Activated naive CD8-positive, alpha-beta T cell treated with anti-CD3 and anti-CD28 coated beads for 36 hours (primary cell): ENCODE data around the gene IDI2. TPM values are rescaled to one million over a fixed set of nuclear protein-coding genes. Genes with fewer than 3 reads are reported as not detected.
A peak's percentile ranks its signal among the peaks of the same experiment; 100 is the strongest.

Experiments used
- DNase-seq: peaks from one replicate; pipeline ENCODE4 v3.0.0; 2021
- H3K27ac Mint-ChIP-seq: one replicate; pipeline ENCODE4 v1.8.0; 2022; ENCODE audit warnings: mild to moderate bottlenecking, moderate library complexity, mixed read lengths
- H3K27me3 Mint-ChIP-seq: one replicate; pipeline ENCODE4 v1.8.0; 2022; ENCODE audit warnings: mild to moderate bottlenecking, mixed read lengths
- H3K36me3 Mint-ChIP-seq: one replicate; pipeline ENCODE4 v1.8.0; 2021; ENCODE audit warnings: mild to moderate bottlenecking, mixed read lengths
- H3K4me1 Mint-ChIP-seq: one replicate; pipeline ENCODE4 v1.8.0; 2021; ENCODE audit warnings: mixed read lengths
- H3K4me3 Mint-ChIP-seq: one replicate; pipeline ENCODE4 v1.8.0; 2022; ENCODE audit warnings: mild to moderate bottlenecking, moderate library complexity, mixed read lengths
- H3K9me3 Mint-ChIP-seq: one replicate; pipeline ENCODE4 v1.8.0; 2022; ENCODE audit warnings: mixed read lengths
- total RNA-seq, 2 experiments: library from RNA; stranded (reverse); gene quantifications; one replicate each; pipeline ENCODE4 v1.2.3, GENCODE V29; 2021

Gene IDI2
- total RNA-seq, 2 experiments from 2014 or later, result not detected

DNA sequence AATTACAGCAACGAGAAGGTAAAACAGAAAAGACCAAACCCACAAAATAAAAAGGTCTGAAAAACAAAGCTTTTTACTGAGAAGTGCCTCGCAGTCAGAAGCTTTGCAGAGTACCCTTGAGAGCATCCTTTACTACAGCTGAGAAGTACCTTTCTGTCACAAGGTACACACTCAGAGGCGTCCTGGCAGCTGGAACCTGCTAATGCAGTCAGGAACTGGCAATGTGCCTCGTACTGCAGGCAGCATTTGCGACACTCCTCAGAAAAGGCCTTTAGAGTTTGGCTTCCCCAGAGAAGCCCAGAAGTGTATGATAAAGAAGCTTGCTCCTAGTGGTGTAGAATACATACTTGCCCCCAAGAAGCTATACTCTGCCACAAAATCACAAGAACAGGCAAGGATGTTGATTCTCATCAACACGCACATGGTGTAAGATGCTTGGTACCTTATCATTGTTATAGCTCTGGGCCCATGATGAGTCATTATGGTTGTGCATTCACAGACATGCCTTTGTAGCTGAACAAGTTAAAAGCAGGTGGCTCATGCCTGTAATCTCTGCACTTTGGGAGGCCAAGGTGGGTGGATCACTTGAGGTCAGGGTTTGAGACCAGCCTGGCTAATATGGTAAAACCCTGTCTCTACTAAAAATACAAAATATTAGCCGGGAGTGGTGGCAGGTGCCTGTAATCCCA is 39.4 kb downstream of the IDI2 start:
- Mint-ChIP-seq H3K9me3 (no peaks in the 10 kb centered on the region), H3K4me3 (peak overlapping the region; percentile 93), H3K27me3 (no peaks in the 10 kb centered on the region), H3K4me1 (peaks cover 26% of the 10 kb centered on the region), H3K36me3 (peaks cover 31% of the 10 kb centered on the region), H3K27ac (no peak overlapping the region)
- no peak for DNase-seq

GRCh38 chr10:985361-985760 is 40.3 kb downstream of the IDI2 start:
- Mint-ChIP-seq H3K27me3 (no peaks in the 10 kb centered on the region), H3K27ac (no peak overlapping the region), H3K4me3 (no peak overlapping the region), H3K9me3 (peaks cover 7% of the 10 kb centered on the region), H3K4me1 (peaks cover 17% of the 10 kb centered on the region), H3K36me3 (peaks cover 28% of the 10 kb centered on the region)
- DNase-seq, result no peak

DNA sequence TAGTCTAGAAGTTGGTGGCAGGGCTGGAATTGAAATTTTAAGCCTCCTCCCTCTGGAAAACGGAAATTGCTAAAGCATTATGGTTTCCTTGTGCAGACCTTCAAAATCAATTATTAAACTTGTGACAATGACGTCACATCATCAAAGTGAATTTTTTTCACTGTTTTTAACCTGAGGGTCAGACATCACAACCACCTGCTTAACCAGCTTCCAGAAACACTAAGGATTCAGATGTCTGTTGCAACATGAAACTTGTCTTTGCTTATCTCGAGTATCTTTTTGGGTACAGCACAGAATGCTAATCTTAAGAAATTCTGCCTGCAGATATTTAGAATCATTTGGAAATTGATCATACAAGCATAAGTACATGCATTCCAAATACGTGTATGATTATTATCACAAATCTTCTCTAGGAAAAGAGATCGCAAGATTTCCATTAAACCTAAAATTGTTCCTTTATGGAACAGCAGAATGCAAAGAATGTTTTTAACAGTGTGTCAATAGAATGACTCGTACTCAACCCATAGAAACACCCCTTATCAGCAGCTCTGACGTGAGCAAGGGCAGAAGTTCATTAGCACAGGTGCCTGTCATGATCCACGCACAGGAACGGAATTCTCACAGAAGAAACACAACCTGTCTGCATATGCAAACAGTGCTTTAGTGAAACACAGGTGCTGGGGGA is 41.5 kb downstream of the IDI2 start:
- Mint-ChIP-seq H3K4me1 (peaks cover 10% of the 10 kb centered on the region), H3K36me3 (peaks cover 23% of the 10 kb centered on the region), H3K4me3 (no peak overlapping the region)

GRCh38 chr10:983401-983800 is 42.3 kb downstream of the IDI2 start:
- peaks cover 21% of the 10 kb centered on the region for H3K36me3 Mint-ChIP-seq
- no peak for DNase-seq
- H3K4me3 Mint-ChIP-seq, result no peak overlapping the region
- H3K27ac Mint-ChIP-seq, result no peak overlapping the region
- H3K9me3 Mint-ChIP-seq, result peaks cover 16% of the 10 kb centered on the region
- H3K27me3 Mint-ChIP-seq, result no peaks in the 10 kb centered on the region
- H3K4me1 Mint-ChIP-seq, result peaks cover 10% of the 10 kb centered on the region

More for the DNA sequence above, 41.5 kb downstream of the IDI2 start:
- no peak overlapping the region for H3K27ac Mint-ChIP-seq
- DNase-seq, result no peak
- H3K27me3 Mint-ChIP-seq, result no peaks in the 10 kb centered on the region
- peaks cover 10% of the 10 kb centered on the region for H3K9me3 Mint-ChIP-seq

- Mint-ChIP-seq H3K4me1 (no peaks in the 10 kb centered on the region), H3K4me3 (no peak overlapping the region), H3K9me3 (peaks cover 20% of the 10 kb centered on the region), H3K27me3 (no peaks in the 10 kb centered on the region), H3K27ac (no peak overlapping the region), H3K36me3 (peaks cover 25% of the 10 kb centered on the region)
- no peak for DNase-seq
Observed at GRCh38 chr10:980468-981093, 45.1 kb downstream of the IDI2 start.

DNA sequence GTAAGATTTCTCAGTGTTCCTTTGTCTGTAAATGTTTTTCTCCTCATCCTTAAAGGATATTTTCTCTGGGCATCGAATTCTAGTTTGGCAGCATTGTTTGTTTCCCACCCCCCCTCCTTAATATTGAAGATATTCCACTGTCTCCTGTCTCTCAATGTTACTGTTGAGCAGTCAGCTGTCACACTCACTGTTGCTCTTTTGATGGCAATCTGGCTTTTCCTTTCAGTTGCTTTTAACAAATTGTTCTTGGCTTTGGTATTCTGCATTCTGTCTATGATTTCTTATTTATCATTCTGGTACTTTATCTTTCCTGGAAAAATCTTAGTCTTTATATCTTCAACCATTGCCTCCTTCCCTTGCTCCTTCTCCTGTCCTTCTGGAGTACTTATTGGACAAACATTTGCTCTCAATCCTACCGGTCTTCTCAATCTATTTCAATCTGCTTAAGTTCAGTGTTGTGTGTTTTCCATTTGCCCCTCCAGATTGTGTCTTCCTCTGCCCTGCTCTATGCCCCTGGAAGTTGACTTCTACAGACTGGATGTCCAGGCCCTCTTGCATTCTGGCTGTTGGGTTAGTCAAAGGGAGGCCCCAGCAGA is 46.7 kb downstream of the IDI2 start:
- Mint-ChIP-seq H3K27ac (no peak overlapping the region), H3K27me3 (no peaks in the 10 kb centered on the region), H3K4me1 (no peaks in the 10 kb centered on the region), H3K36me3 (peaks cover 25% of the 10 kb centered on the region), H3K9me3 (peaks cover 20% of the 10 kb centered on the region), H3K4me3 (no peak overlapping the region)
- DNase-seq, result no peak

- Mint-ChIP-seq H3K36me3 (peaks cover 25% of the 10 kb centered on the region), H3K27me3 (no peaks in the 10 kb centered on the region), H3K9me3 (peaks cover 20% of the 10 kb centered on the region), H3K4me1 (no peaks in the 10 kb centered on the region), H3K4me3 (no peak overlapping the region), H3K27ac (no peak overlapping the region)
- DNase-seq, result no peak
Observed at GRCh38 chr10:976316-976715, 49.3 kb downstream of the IDI2 start.

GRCh38 chr10:974785-975074 is 50.9 kb downstream of the IDI2 start:
- no peak for DNase-seq
- H3K9me3 Mint-ChIP-seq, result peaks cover 12% of the 10 kb centered on the region
- H3K36me3 Mint-ChIP-seq, result peaks cover 17% of the 10 kb centered on the region
- peaks cover 5% of the 10 kb centered on the region for H3K27me3 Mint-ChIP-seq
- no peaks in the 10 kb centered on the region for H3K4me1 Mint-ChIP-seq
- no peak overlapping the region for H3K27ac Mint-ChIP-seq
- H3K4me3 Mint-ChIP-seq, result no peak overlapping the region

- H3K4me1 Mint-ChIP-seq, result no peaks in the 10 kb centered on the region
- DNase-seq, result no peak
- H3K4me3 Mint-ChIP-seq, result no peak overlapping the region
- peaks cover 10% of the 10 kb centered on the region for H3K9me3 Mint-ChIP-seq
- no peak overlapping the region for H3K27ac Mint-ChIP-seq
- H3K36me3 Mint-ChIP-seq, result peaks cover 12% of the 10 kb centered on the region
- H3K27me3 Mint-ChIP-seq, result peaks cover 10% of the 10 kb centered on the region
Observed at GRCh38 chr10:974038-974784, 51.4 kb downstream of the IDI2 start.

DNA sequence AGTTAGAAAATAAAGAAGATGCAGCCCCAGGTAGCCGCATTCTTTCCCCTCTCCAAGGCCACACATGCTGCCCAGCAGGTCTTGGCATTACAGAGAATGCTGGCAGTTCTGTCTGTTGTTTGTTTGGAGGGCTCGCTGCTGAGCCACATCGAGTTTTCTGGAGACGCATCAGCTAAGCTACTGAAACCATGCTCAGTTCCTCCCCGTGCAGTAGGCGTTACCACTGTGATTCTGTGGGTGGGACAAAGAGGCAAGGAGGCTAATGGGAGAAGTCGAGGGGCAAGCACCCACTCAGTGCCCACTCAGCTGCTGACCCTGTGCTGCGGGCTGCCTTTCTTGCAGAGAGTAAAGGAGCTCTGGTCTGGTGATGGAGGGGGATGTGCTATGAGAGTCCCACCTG is 52.9 kb downstream of the IDI2 start:
- Mint-ChIP-seq H3K9me3 (peaks cover 2% of the 10 kb centered on the region), H3K27me3 (peaks cover 18% of the 10 kb centered on the region), H3K4me3 (no peak overlapping the region), H3K27ac (no peak overlapping the region), H3K4me1 (no peaks in the 10 kb centered on the region), H3K36me3 (peaks cover 5% of the 10 kb centered on the region)
- DNase-seq, result no peak

DNA sequence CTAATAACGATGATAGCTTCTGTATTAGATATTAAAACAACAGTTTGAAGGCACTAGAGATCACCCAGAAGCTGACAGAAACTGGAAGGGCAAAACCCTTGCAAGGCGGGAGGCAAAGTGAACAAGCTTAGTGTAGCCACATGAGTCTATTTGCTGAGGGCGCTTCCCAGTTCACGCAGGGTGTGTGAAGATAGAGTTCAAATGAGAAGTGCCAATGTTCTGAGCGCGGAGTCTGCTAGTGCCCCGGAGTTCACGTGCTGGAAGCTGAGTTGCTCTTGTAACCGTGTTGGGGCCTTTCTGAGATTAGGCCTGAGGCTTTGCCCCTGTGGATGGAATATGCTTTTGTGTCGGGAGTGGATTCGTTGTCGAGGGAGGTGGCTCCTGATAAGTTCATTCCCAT is 54.0 kb downstream of the IDI2 start:
- no peak overlapping the region for H3K4me3 Mint-ChIP-seq
- H3K36me3 Mint-ChIP-seq, result peaks cover 3% of the 10 kb centered on the region
- H3K9me3 Mint-ChIP-seq, result no peaks in the 10 kb centered on the region
- H3K27me3 Mint-ChIP-seq, result peaks cover 18% of the 10 kb centered on the region
- no peak overlapping the region for H3K27ac Mint-ChIP-seq
- DNase-seq, result no peak
- H3K4me1 Mint-ChIP-seq, result no peaks in the 10 kb centered on the region

DNA sequence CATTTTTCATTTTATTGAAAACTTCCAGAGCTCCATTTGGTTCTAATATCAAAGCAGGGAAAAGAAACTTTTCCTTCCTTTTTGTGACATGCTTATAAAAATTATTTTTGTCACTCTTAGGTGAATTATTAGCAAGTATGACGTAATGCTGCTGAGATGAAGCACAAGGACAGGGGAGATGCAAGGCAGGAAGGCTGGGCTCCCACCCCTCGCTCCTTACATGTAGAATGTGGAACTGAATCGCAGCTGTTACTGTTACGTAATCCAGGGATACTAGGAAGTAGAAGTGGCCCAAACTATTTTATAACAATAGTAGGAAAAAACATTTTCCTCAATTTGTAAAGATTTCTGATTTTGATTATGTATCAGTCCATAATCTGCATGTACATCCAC is 54.5 kb downstream of the IDI2 start:
- Mint-ChIP-seq H3K27me3 (peaks cover 18% of the 10 kb centered on the region), H3K4me3 (no peak overlapping the region), H3K27ac (no peak overlapping the region), H3K4me1 (no peaks in the 10 kb centered on the region), H3K36me3 (no peaks in the 10 kb centered on the region), H3K9me3 (no peaks in the 10 kb centered on the region)
- DNase-seq, result no peak

- peaks cover 18% of the 10 kb centered on the region for H3K27me3 Mint-ChIP-seq
- no peak overlapping the region for H3K27ac Mint-ChIP-seq
- no peaks in the 10 kb centered on the region for H3K4me1 Mint-ChIP-seq
- H3K9me3 Mint-ChIP-seq, result no peaks in the 10 kb centered on the region
- H3K36me3 Mint-ChIP-seq, result no peaks in the 10 kb centered on the region
- DNase-seq, result no peak
- H3K4me3 Mint-ChIP-seq, result no peak overlapping the region
Observed at GRCh38 chr10:970311-971149, 55.1 kb downstream of the IDI2 start.

DNA sequence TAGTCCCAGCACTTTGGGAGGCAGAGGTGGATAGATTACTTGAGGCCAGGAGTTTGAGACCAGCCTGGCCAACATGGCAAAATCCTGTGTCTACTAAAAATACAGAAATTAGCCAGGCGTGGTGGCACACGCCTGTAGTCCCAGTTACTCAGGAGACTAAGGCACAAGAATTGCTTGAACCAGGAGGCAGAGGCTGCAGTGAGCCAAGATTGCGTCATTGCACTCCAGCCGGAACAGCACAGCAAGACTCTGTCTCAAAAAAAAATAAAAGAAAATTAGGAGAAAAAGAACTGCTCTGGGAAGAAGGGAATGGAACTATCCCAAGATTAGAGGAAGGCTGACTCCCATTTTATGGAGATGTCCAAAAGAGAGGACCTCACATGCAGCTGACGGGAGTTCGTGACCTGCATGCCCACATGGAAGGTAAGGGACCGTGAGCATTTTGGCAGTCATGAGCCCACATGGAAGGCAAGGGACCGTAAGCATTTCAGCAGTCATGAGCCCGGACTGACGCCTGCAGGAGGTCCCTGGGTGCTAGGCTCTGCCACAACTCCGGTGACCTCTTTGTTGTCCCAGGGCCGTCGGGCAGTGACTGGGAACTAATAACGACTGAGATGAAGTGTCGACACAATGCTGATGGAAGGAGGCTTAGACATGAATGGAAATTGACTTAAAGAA is 56.0 kb downstream of the IDI2 start:
- Mint-ChIP-seq H3K27ac (no peak overlapping the region), H3K27me3 (peaks cover 18% of the 10 kb centered on the region), H3K4me1 (no peaks in the 10 kb centered on the region), H3K9me3 (no peaks in the 10 kb centered on the region), H3K4me3 (no peak overlapping the region), H3K36me3 (no peaks in the 10 kb centered on the region)
- DNase-seq, result no peak
